RWPE2 (cell line): ENCODE measurements around the gene COMMD7.
"Not testable (repeated sequence)": the region's sequence is repeated elsewhere in the genome, so short reads cannot be mapped to it uniquely, and the experiment has no call there.

Experiments
- ATAC-seq: fragments of 200-7000 bp; cut with Tn5 transposase; 3 replicates; pipeline ENCODE4 v1.9.1; 2021; ENCODE audit warnings: low read depth
- DNase-seq: peaks from one replicate; pipeline ENCODE4 v3.0.0-alpha.2; 2020; ENCODE audit warnings: low spot score
- H3K27ac ChIP-seq: fragments of 450-650 bp; 2 replicates; pipeline ENCODE4 v1.5.1; 2017; ENCODE audit warnings: mild to moderate bottlenecking; ENCODE audit not compliant: poor library complexity, severe bottlenecking
- H3K27me3 ChIP-seq: fragments of 250-450 bp; sonication (Bioruptor Pico); 2 replicates; pipeline ENCODE4 v1.5.1; 2021; ENCODE audit warnings: mild to moderate bottlenecking, moderate library complexity; ENCODE audit not compliant: insufficient read depth, poor library complexity, severe bottlenecking
- H3K36me3 ChIP-seq: fragments of 250-450 bp; sonication (Bioruptor Pico); 2 replicates; pipeline ENCODE4 v1.5.1; 2020; ENCODE audit warnings: low read depth, mild to moderate bottlenecking, moderate library complexity
- H3K4me1 ChIP-seq: fragments of 250-450 bp; sonication (Bioruptor Pico); 2 replicates; pipeline ENCODE4 v1.5.1; 2021; ENCODE audit warnings: mild to moderate bottlenecking, moderate library complexity; ENCODE audit not compliant: insufficient read depth, poor library complexity, severe bottlenecking
- H3K4me3 ChIP-seq: fragments of 250-450 bp; sonication (Bioruptor Pico); 2 replicates; pipeline ENCODE4 v1.5.1; 2021; ENCODE audit warnings: mild to moderate bottlenecking, moderate library complexity; ENCODE audit not compliant: severe bottlenecking
- H3K9me3 ChIP-seq: fragments of 250-450 bp; sonication (Bioruptor Pico); 2 replicates; pipeline ENCODE4 v1.5.1; 2021; ENCODE audit warnings: mild to moderate bottlenecking, moderate library complexity; ENCODE audit not compliant: severe bottlenecking
- TF ChIP-seq, protein P1 (sequence below): fragments of 450-650 bp; IDR thresholded peaks from one replicate; pipeline ENCODE4 v1.5.1; 2017; ENCODE audit warnings: mild to moderate bottlenecking, moderate library complexity; ENCODE audit not compliant: poor library complexity, severe bottlenecking

Gene COMMD7

DNA sequence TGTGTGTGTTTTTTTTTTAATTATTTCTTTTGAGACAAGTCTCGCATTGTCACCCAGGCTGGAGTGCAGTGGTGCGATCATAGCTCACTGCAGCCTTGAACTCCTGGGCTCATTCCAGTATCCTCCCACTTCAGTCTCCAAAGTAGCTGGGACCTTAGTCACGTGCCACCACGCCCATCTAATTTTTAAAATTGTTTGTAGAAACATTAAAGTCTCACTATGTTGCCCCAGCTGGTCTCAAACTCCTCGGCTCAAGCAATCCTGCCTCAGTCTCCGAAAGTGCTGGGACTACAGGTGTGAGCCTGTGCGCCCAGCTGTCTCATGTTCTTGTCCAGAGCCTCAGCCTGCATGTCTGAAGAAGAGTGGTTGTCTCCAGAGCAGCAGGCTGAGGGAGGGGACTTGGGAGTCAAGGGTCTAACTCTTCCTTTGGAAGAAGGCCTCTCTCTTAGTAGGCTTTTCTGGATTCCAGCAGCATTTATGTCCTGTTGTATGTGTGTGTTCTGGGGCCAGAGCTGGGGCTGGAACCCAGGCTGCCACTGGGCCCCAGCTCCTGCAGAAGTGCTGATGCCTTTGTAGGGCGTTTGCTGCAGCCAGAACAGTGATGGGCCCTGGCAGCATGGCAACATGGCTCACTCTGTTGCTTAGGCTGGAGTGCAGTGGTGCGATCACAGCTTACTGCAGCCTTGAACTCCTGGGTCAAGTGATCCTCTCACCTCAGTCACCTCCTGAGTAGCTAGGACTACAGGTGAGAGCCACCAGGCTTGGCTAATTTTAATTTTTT, 24.3 kb upstream of the COMMD7 start:
- H3K4me1 ChIP-seq, result no peaks in the 10 kb centered on the region
- TF ChIP-seq, protein P1, sequence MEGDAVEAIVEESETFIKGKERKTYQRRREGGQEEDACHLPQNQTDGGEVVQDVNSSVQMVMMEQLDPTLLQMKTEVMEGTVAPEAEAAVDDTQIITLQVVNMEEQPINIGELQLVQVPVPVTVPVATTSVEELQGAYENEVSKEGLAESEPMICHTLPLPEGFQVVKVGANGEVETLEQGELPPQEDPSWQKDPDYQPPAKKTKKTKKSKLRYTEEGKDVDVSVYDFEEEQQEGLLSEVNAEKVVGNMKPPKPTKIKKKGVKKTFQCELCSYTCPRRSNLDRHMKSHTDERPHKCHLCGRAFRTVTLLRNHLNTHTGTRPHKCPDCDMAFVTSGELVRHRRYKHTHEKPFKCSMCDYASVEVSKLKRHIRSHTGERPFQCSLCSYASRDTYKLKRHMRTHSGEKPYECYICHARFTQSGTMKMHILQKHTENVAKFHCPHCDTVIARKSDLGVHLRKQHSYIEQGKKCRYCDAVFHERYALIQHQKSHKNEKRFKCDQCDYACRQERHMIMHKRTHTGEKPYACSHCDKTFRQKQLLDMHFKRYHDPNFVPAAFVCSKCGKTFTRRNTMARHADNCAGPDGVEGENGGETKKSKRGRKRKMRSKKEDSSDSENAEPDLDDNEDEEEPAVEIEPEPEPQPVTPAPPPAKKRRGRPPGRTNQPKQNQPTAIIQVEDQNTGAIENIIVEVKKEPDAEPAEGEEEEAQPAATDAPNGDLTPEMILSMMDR, result no peak
- no peak overlapping the region for H3K27ac ChIP-seq

DNA sequence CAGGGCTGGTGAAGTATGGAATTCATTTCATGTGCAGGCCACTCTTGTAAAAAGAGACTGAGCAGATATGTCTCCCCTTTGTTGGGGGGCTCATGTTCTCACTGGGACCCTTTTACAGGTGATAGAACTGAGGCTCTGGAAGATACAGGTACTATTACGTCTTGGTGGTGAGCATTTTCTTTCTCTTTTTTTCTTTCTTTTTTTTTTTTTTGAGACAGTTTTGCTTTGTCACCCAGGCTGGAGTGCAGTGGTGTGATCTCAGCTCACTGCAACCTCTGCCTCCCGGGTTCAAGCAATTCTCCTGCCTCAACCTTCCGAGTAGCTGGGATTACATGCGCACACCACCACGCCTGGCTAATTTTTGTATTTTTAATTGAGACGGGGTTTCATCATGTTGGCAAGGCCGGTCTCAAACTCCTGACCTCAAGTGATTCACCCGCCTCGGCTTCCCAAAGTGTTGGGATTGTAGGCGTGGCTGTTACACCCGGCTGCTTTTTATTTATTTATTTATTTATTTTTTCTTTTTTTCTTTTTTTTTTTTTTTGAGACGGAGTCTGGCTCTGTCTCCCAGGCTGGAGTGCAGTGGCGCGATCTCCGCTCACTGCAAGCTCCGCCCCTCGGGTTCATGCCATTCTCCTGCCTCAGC, 22.1 kb upstream of the COMMD7 start:
- not testable (repeated sequence) for H3K4me1 ChIP-seq, ATAC-seq, H3K4me3 ChIP-seq, DNase-seq, H3K27me3 ChIP-seq, H3K9me3 ChIP-seq, H3K27ac ChIP-seq, H3K36me3 ChIP-seq

More for the DNA sequence above, 24.3 kb upstream of the COMMD7 start:
- Histone ChIP-seq H3K27me3 (no peaks in the 10 kb centered on the region), H3K4me3 (no peak overlapping the region), H3K36me3 (no peaks in the 10 kb centered on the region), H3K9me3 (no peaks in the 10 kb centered on the region)
- ATAC-seq, result no peak
- DNase-seq, result no peak

DNA sequence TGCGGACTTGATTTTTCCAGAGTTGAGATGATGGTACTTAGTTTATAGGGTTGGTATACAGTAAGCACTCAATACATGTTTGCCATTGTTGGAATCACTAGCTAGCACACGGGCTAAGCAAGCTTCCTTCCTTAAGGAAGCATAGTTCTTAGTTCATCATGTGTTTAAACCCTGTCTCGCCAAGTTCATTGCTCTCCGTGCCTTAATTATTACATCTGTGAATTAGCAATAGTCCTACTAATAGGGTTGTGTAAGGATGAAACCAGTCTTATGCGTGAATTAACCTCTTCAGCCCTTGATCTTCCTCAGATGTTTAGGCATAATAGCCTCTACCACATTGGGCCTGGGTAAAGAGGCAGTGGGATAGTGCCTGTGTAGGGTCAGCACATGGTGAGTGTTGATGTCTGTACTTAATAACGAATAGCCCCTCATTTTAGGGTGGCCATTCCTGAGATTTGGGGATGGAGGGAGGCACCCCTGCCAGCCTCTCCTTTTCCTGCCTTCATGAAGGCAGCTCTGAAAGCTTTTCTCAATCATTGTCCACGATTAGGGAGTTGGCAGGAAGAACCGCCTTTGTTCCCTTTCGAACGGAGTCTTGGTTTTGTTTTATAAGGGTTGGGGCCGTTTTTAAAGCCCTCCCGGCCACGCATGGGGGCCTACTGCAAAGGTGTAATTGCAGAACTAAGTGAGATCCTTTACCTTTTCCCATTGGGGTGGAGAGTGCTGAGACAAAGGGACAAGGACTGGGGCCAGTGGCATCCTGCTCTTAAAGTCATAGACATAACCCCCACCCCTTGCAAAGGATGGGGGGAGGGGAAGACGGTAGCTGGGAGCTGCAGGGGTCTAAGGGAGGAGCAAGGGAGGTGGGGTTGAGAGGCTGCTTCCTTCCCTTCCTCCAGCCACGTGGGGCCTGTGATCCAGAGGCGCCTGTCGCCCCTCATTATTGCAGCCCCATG, 21.0 kb upstream of the COMMD7 start:
- Histone ChIP-seq H3K4me1 (no peaks in the 10 kb centered on the region), H3K9me3 (no peaks in the 10 kb centered on the region), H3K4me3 (no peak overlapping the region), H3K36me3 (no peaks in the 10 kb centered on the region), H3K27me3 (no peaks in the 10 kb centered on the region), H3K27ac (no peak overlapping the region)
- DNase-seq, result no peak
- TF ChIP-seq, protein P1, result no peak
- ATAC-seq, result no peak

DNA sequence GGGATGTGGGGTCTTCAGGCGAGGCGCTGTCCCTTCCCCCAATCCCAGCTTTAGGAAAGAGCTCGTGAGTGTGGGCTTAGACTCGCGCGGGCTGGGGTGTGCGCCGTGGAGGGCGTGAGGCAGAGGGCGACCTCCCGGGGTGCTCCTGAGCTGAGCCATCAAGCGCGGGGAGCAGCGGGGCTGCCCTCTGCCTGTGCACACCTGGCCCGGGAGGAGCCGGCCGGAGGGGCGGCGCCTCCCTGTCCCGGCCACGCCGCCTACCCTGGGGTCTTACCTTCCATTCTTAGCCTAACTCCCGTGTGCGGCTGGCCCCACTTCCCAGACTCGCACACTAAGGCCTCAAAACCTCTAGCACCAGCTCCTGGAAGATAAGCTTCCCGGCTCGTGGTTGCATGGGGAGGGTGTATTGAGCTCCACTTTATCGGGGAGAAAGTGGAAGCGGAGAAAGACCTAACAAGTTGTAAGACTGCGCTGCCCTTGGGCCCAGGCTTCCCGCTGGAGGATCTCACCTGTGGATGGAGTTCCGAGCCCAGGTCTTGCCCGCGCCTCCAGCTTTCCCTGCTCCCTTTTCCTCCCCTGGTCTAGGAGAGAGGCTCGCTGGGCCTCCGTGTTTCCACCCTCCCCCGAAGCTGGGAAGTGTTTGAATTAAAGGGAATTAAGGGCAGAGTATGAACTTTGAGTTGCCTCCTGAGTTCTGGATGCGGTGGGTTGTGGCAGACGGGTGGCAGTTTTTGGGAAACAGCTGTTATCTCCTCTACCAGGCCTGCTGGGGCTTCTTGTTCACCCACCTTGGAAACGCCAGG, 20.1 kb upstream of the COMMD7 start:
- Histone ChIP-seq H3K27ac (no peak overlapping the region), H3K36me3 (no peaks in the 10 kb centered on the region)

More for the DNA sequence above, 20.1 kb upstream of the COMMD7 start:
- Histone ChIP-seq H3K27me3 (no peaks in the 10 kb centered on the region), H3K4me3 (peak overlapping the region; percentile 71), H3K9me3 (no peaks in the 10 kb centered on the region), H3K4me1 (no peaks in the 10 kb centered on the region)
- no peak for DNase-seq
- TF ChIP-seq, protein P1, result no peak
- peak; percentile 51 for ATAC-seq
